Neural progenitor cell (in vitro differentiated cells): Measurements from ENCODE around the gene ZNF524. TPM values are rescaled to one million over a fixed set of nuclear protein-coding genes. Genes with fewer than 3 reads are reported as not detected.

Source experiments
- DNase-seq: peaks from one replicate; pipeline ENCODE4 v3.0.0-alpha.2; 2016; ENCODE audit warnings: low spot score
- H2AFZ ChIP-seq: fragments of 200-600 bp; sonication (generic); replicated peaks from 2 replicates; pipeline ENCODE4 v1.6.1; 2016; ENCODE audit warnings: antibody characterized with exemption
- H3F3A ChIP-seq: fragments of 200-600 bp; sonication (generic); 2 replicates; pipeline ENCODE4 v1.6.1; 2016; ENCODE audit warnings: antibody characterized with exemption, low read depth
- H3K27ac ChIP-seq: fragments of 200-600 bp; sonication (generic); 2 replicates; pipeline ENCODE4 v1.5.1; 2016; ENCODE audit warnings: mild to moderate bottlenecking
- H3K27me3 ChIP-seq: fragments of 200-600 bp; sonication (generic); 2 replicates; pipeline ENCODE4 v1.6.1; 2016; ENCODE audit warnings: mild to moderate bottlenecking, moderate library complexity
- H3K36me3 ChIP-seq: fragments of 200-600 bp; sonication (generic); 2 replicates; pipeline ENCODE4 v1.5.1; 2016
- H3K4me1 ChIP-seq: fragments of 200-600 bp; sonication (generic); 2 replicates; pipeline ENCODE4 v1.6.1; 2016; ENCODE audit warnings: mixed run types
- H3K4me2 ChIP-seq: fragments of 200-600 bp; sonication (generic); 2 replicates; pipeline ENCODE4 v1.6.1; 2016
- H3K4me3 ChIP-seq: fragments of 200-600 bp; sonication (generic); 2 replicates; pipeline ENCODE4 v1.5.1; 2016
- H3K79me2 ChIP-seq: fragments of 200-600 bp; sonication (generic); 2 replicates; pipeline ENCODE4 v1.6.1; 2016; ENCODE audit warnings: low read depth
- H3K9ac ChIP-seq: fragments of 200-600 bp; sonication (generic); 2 replicates; pipeline ENCODE4 v1.6.1; 2016
- H3K9me3 ChIP-seq: fragments of 200-600 bp; sonication (generic); 2 replicates; pipeline ENCODE4 v1.5.1; 2016; ENCODE audit warnings: low read depth
- H4K20me1 ChIP-seq: fragments of 200-600 bp; sonication (generic); 2 replicates; pipeline ENCODE4 v1.6.1; 2016; ENCODE audit warnings: low read depth
- H3K27ac Mint-ChIP-seq: 3 replicates; pipeline ENCODE4 v1.8.0; 2021; ENCODE audit warnings: mixed read lengths
- H3K27me3 Mint-ChIP-seq: 2 replicates; pipeline ENCODE4 v1.8.0; 2022; ENCODE audit warnings: low read depth, mild to moderate bottlenecking, inconsistent platforms, moderate library complexity, mixed read lengths; ENCODE audit not compliant: insufficient read depth
- H3K36me3 Mint-ChIP-seq: 3 replicates; pipeline ENCODE4 v1.8.0; 2021; ENCODE audit warnings: mixed read lengths
- H3K4me1 Mint-ChIP-seq: 3 replicates; pipeline ENCODE4 v1.8.0; 2021; ENCODE audit warnings: mixed read lengths
- H3K4me3 Mint-ChIP-seq: 3 replicates; pipeline ENCODE4 v1.8.0; 2021; ENCODE audit warnings: mild to moderate bottlenecking, moderate library complexity, mixed read lengths
- H3K9me3 Mint-ChIP-seq: 3 replicates; pipeline ENCODE4 v1.8.0; 2020; ENCODE audit warnings: mixed read lengths
- EZH2 ChIP-seq: fragments of 200-600 bp; sonication (generic); IDR thresholded peaks from 2 replicates; pipeline ENCODE4 v1.6.1; 2017; ENCODE audit warnings: antibody characterized with exemption, mild to moderate bottlenecking, moderate library complexity
- EZH2phosphoT487 ChIP-seq: fragments of 200-600 bp; sonication (generic); IDR thresholded peaks from 2 replicates; pipeline ENCODE4 v1.6.1; 2017; ENCODE audit warnings: antibody characterized with exemption
- total RNA-seq: library from RNA; depleted of rRNA; stranded (reverse); fragments of >200 nt; gene quantifications from 2 replicates; pipeline ENCODE4 v1.2.3, GENCODE V29; 2015; ENCODE audit warnings: low replicate concordance
- TF ChIP-seq, protein P1 (sequence below): fragments of 200-600 bp; sonication (generic); IDR thresholded peaks from 2 replicates; pipeline ENCODE4 v1.5.1; 2017; ENCODE audit warnings: antibody characterized with exemption, mild to moderate bottlenecking

ZNF524 gene
- total RNA-seq, 1 donor from 2014 or later = 3.2 TPM

DNA sequence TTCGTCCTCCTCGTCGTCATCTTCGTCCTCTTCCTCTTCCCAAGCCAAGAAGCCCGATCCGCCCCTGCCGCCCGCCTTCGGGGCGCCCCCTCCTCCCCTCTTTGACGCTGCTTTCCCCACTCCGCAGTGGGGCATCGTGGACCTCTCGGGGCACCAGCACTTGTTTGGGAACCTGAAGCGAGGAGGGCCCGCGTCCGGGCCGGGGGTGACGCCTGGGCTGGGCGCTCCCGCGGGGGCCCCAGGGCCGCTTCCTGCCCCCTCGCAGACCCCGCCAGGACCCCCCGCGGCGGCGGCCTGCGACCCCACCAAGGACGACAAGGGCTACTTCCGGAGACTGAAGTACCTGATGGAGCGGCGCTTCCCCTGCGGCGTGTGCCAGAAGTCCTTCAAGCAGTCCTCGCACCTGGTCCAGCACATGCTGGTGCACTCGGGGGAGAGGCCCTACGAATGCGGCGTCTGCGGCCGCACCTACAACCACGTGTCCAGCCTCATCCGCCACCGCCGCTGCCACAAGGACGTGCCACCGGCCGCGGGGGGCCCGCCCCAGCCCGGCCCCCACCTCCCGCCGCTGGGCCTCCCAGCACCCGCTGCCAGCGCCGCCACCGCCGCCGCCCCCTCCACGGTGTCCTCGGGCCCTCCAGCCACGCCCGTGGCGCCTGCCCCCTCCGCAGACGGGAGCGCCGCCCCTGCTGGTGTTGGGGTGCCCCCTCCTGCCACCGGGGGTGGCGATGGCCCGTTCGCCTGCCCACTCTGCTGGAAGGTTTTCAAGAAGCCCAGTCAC, 14.0 kb downstream of the ZNF524 start:
- TF ChIP-seq EZH2phosphoT487 = no peak
- no peak for TF ChIP-seq EZH2
- TF ChIP-seq, protein P1, sequence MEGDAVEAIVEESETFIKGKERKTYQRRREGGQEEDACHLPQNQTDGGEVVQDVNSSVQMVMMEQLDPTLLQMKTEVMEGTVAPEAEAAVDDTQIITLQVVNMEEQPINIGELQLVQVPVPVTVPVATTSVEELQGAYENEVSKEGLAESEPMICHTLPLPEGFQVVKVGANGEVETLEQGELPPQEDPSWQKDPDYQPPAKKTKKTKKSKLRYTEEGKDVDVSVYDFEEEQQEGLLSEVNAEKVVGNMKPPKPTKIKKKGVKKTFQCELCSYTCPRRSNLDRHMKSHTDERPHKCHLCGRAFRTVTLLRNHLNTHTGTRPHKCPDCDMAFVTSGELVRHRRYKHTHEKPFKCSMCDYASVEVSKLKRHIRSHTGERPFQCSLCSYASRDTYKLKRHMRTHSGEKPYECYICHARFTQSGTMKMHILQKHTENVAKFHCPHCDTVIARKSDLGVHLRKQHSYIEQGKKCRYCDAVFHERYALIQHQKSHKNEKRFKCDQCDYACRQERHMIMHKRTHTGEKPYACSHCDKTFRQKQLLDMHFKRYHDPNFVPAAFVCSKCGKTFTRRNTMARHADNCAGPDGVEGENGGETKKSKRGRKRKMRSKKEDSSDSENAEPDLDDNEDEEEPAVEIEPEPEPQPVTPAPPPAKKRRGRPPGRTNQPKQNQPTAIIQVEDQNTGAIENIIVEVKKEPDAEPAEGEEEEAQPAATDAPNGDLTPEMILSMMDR = no peak
- peaks cover 14% of the 10 kb centered on the region for H3K4me1 Mint-ChIP-seq
- peaks cover 38% of the 10 kb centered on the region for H4K20me1 ChIP-seq
- no peak overlapping the region for H3K27ac Mint-ChIP-seq
- H3K4me3 Mint-ChIP-seq = no peak overlapping the region
- no peak overlapping the region for H3K9ac ChIP-seq
- H3K4me3 ChIP-seq = no peak overlapping the region
- H3K4me2 ChIP-seq = no peak overlapping the region
- DNase-seq = no peak
- peaks cover 19% of the 10 kb centered on the region for H3K79me2 ChIP-seq
- no peaks in the 10 kb centered on the region for H3K9me3 Mint-ChIP-seq
- H3K36me3 Mint-ChIP-seq = peaks cover 25% of the 10 kb centered on the region
- no peaks in the 10 kb centered on the region for H3F3A ChIP-seq
- H3K27me3 Mint-ChIP-seq = peaks cover 6% of the 10 kb centered on the region
- H3K9me3 ChIP-seq = no peaks in the 10 kb centered on the region
- no peaks in the 10 kb centered on the region for H3K4me1 ChIP-seq
- H2AFZ ChIP-seq = no peak overlapping the region
- no peak overlapping the region for H3K27ac ChIP-seq
- H3K27me3 ChIP-seq = no peaks in the 10 kb centered on the region
- H3K36me3 ChIP-seq = no peaks in the 10 kb centered on the region

DNA sequence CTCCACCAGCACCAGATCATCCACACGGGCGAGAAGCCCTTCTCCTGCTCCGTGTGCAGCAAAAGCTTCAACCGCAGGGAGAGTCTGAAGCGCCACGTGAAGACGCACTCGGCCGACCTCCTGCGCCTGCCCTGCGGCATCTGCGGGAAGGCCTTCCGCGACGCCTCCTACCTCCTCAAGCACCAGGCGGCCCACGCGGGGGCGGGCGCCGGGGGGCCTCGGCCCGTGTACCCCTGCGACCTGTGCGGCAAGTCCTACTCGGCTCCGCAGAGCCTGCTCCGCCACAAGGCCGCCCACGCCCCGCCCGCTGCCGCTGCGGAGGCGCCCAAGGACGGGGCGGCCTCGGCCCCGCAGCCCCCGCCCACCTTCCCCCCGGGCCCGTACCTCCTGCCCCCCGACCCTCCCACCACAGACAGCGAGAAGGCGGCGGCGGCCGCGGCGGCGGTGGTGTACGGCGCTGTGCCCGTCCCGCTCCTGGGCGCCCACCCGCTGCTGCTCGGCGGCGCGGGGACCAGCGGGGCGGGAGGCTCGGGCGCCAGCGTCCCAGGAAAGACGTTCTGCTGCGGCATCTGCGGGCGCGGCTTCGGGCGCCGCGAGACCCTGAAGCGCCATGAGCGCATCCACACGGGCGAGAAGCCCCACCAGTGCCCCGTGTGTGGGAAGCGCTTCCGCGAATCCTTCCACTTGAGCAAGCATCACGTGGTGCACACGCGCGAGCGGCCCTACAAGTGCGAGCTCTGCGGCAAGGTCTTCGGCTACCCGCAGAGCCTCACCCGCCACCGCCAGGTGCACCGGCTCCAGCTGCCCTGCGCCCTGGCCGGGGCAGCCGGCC, 14.8 kb downstream of the ZNF524 start:
- Histone ChIP-seq H3K27me3 (no peaks in the 10 kb centered on the region), H3K36me3 (no peaks in the 10 kb centered on the region), H3K4me2 (no peak overlapping the region), H3K4me1 (no peaks in the 10 kb centered on the region), H4K20me1 (peaks cover 32% of the 10 kb centered on the region), H3F3A (peaks cover 5% of the 10 kb centered on the region), H3K9me3 (no peaks in the 10 kb centered on the region), H3K27ac (no peak overlapping the region), H3K4me3 (no peak overlapping the region), H2AFZ (no peak overlapping the region), H3K9ac (no peak overlapping the region), H3K79me2 (peaks cover 11% of the 10 kb centered on the region)
- H3K27ac Mint-ChIP-seq = no peak overlapping the region
- no peaks in the 10 kb centered on the region for H3K9me3 Mint-ChIP-seq
- no peak for TF ChIP-seq EZH2phosphoT487
- TF ChIP-seq, protein P1 = no peak
- no peak for TF ChIP-seq EZH2
- no peak overlapping the region for H3K4me3 Mint-ChIP-seq
- peaks cover 19% of the 10 kb centered on the region for H3K36me3 Mint-ChIP-seq
- peaks cover 6% of the 10 kb centered on the region for H3K27me3 Mint-ChIP-seq
- peaks cover 17% of the 10 kb centered on the region for H3K4me1 Mint-ChIP-seq
- DNase-seq = no peak

DNA sequence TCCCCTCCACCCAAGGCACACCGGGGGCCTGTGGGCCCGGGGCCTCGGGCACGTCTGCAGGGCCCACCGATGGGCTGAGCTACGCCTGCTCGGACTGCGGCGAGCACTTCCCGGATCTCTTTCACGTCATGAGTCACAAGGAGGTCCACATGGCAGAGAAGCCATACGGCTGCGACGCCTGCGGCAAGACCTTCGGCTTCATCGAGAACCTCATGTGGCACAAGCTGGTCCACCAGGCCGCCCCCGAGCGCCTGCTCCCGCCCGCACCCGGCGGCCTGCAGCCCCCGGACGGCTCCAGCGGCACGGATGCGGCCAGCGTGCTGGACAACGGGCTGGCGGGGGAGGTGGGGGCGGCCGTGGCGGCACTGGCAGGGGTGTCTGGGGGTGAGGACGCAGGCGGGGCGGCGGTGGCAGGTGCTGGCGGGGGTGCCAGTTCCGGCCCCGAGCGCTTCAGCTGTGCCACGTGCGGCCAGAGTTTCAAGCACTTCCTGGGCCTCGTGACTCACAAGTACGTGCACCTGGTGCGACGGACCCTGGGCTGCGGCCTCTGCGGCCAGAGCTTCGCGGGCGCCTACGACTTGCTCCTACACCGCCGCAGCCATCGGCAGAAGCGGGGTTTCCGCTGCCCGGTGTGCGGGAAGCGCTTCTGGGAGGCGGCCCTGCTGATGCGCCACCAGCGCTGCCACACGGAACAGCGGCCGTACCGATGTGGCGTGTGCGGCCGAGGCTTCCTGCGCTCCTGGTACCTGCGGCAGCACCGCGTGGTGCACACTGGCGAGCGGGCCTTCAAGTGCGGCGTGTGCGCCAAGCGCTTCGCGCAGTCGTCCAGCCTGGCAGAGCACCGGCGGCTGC, 15.7 kb downstream of the ZNF524 start:
- H3K4me2 ChIP-seq = no peak overlapping the region
- peaks cover 2% of the 10 kb centered on the region for H3K79me2 ChIP-seq
- no peak overlapping the region for H3K9ac ChIP-seq
- Mint-ChIP-seq H3K27me3 (peaks cover 6% of the 10 kb centered on the region), H3K36me3 (peaks cover 24% of the 10 kb centered on the region), H3K9me3 (no peaks in the 10 kb centered on the region), H3K27ac (no peak overlapping the region), H3K4me3 (no peak overlapping the region), H3K4me1 (peaks cover 15% of the 10 kb centered on the region)
- H3F3A ChIP-seq = peaks cover 5% of the 10 kb centered on the region
- H3K4me1 ChIP-seq = no peaks in the 10 kb centered on the region
- H3K4me3 ChIP-seq = no peak overlapping the region
- no peak for TF ChIP-seq EZH2
- TF ChIP-seq EZH2phosphoT487 = no peak
- TF ChIP-seq, protein P1 = no peak
- no peaks in the 10 kb centered on the region for H3K9me3 ChIP-seq
- no peak overlapping the region for H2AFZ ChIP-seq
- no peak for DNase-seq
- no peaks in the 10 kb centered on the region for H3K36me3 ChIP-seq
- H3K27me3 ChIP-seq = no peaks in the 10 kb centered on the region
- peaks cover 24% of the 10 kb centered on the region for H4K20me1 ChIP-seq
- H3K27ac ChIP-seq = no peak overlapping the region
